ENCODE data around the gene CRISP1. TPM values are rescaled to one million over a fixed set of nuclear protein-coding genes. Genes with fewer than 3 reads are reported as not detected.

Gene CRISP1
- total and polyA plus RNA-seq, 9 of the 15 experiments (the other 6 are each of a cell fraction or from before 2014, with no cell fraction given), result not detected

DNA sequence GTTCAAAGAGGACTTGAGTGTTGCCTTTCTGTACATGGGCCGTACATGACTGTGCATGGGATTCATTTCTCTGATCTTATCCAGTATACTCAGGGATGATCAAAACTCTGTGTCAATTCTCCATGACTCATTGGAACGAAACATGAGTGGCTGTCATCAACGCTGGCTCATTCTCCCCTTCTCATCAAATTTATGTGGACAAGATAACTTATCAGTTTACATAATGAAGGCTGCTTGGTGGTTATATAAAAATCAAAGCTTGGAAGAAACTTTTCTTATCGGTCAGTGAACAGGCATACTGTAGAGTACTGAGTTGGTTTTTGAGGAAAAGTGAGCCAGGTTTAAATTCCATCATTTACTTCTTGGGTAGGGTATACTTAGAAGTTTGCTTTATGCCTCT, 24.9 kb downstream of the CRISP1 start (continued):
- TF ChIP-seq, protein P1, sequence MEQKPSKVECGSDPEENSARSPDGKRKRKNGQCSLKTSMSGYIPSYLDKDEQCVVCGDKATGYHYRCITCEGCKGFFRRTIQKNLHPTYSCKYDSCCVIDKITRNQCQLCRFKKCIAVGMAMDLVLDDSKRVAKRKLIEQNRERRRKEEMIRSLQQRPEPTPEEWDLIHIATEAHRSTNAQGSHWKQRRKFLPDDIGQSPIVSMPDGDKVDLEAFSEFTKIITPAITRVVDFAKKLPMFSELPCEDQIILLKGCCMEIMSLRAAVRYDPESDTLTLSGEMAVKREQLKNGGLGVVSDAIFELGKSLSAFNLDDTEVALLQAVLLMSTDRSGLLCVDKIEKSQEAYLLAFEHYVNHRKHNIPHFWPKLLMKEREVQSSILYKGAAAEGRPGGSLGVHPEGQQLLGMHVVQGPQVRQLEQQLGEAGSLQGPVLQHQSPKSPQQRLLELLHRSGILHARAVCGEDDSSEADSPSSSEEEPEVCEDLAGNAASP (IDR thresholded peaks at IDR 0.05), result no peak
- TF ChIP-seq DDX20 (tag; IDR thresholded peaks at IDR 0.05; ENCODE audit: low read depth) (no peak), NFE2L1 (tag; IDR thresholded peaks at IDR 0.05; ENCODE audit: borderline replicate concordance, low read depth) (no peak), TBP (optimal IDR thresholded peaks at IDR 0.05; ENCODE audit: low read depth, low read length) (no peak), C11orf30 (IDR thresholded peaks at IDR 0.05; ENCODE audit: low read depth) (peak; percentile 19; the same call in 1 of the 2 replicates), ZNF586 (CRISPR knock-in tag; conservative IDR thresholded peaks at IDR 0.05) (no peak), ZC3H8 (IDR thresholded peaks at IDR 0.05) (no peak), TRIM24 (IDR thresholded peaks at IDR 0.05) (peak; percentile 31 to 67; a peak in 1 of 4 replicates), ZNF197 (CRISPR knock-in tag; IDR thresholded peaks at IDR 0.05; ENCODE audit: low read depth) (no peak), JUND (IDR thresholded peaks at IDR 0.05; ENCODE audit: borderline replicate concordance, low read depth, low read length) (peak; percentile 81), JUND (tag; IDR thresholded peaks at IDR 0.05; ENCODE audit: borderline replicate concordance, low read depth, low read length) (peak; percentile 54; the same call in 1 of the 3 replicates), CTBP1 (IDR thresholded peaks at IDR 0.05; ENCODE audit: borderline replicate concordance) (peak; percentile 51; the same call in 1 of the 2 replicates), SMARCA5 (IDR thresholded peaks at IDR 0.05) (no peak), POLR3G (IDR thresholded peaks at IDR 0.05; ENCODE audit: extremely low read depth, insufficient read length, insufficient replicate concordance) (no peak), SMARCE1 (IDR thresholded peaks at IDR 0.05) (peak; percentile 69), NR4A1 (CRISPR knock-in tag; IDR thresholded peaks at IDR 0.05) (no peak), NR4A1 (tag; IDR thresholded peaks at IDR 0.05) (no peak), ZNF830 (CRISPR knock-in tag; IDR thresholded peaks at IDR 0.05) (no peak), RAD21 (CRISPR knock-in tag; conservative IDR thresholded peaks at IDR 0.05 in 1 of 2, IDR thresholded peaks at IDR 0.05 in 1 of 2) (no peak), NFE2 (IDR thresholded peaks at IDR 0.05; ENCODE audit: low read depth) (peak; percentile 69), CREBBP (IDR thresholded peaks at IDR 0.05; ENCODE audit: low read depth, low read length) (no peak), WHSC1 (IDR thresholded peaks at IDR 0.05; ENCODE audit: low read length) (no peak), TAF15 (IDR thresholded peaks at IDR 0.05; ENCODE audit: low read depth, low read length) (no peak), ZC3H4 (CRISPR knock-in tag; IDR thresholded peaks at IDR 0.05; ENCODE audit: borderline replicate concordance) (no peak), HDAC3 (IDR thresholded peaks at IDR 0.05; ENCODE audit: borderline replicate concordance, partially characterized antibody) (no peak), BMI1 (IDR thresholded peaks at IDR 0.05; ENCODE audit: low read length) (no peak), ZKSCAN1 (IDR thresholded peaks at IDR 0.05; ENCODE audit: low read depth, low read length) (no peak), ZNF263 (CRISPR knock-in tag; IDR thresholded peaks at IDR 0.05; ENCODE audit: borderline replicate concordance) (no peak)
- TF ChIP-seq, protein P2, sequence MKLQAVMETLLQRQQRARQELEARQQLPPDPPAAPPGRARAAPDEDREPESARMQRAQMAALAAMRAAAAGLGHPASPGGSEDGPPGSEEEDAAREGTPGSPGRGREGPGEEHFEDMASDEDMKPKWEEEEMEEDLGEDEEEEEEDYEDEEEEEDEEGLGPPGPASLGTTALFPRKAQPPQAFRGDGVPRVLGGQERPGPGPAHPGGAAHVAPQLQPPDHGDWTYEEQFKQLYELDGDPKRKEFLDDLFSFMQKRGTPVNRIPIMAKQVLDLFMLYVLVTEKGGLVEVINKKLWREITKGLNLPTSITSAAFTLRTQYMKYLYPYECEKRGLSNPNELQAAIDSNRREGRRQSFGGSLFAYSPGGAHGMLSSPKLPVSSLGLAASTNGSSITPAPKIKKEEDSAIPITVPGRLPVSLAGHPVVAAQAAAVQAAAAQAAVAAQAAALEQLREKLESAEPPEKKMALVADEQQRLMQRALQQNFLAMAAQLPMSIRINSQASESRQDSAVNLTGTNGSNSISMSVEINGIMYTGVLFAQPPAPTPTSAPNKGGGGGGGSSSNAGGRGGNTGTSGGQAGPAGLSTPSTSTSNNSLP (IDR thresholded peaks at IDR 0.05; ENCODE audit: borderline replicate concordance, low read depth, low read length), result peak; percentile 90
- TF ChIP-seq, protein P3, sequence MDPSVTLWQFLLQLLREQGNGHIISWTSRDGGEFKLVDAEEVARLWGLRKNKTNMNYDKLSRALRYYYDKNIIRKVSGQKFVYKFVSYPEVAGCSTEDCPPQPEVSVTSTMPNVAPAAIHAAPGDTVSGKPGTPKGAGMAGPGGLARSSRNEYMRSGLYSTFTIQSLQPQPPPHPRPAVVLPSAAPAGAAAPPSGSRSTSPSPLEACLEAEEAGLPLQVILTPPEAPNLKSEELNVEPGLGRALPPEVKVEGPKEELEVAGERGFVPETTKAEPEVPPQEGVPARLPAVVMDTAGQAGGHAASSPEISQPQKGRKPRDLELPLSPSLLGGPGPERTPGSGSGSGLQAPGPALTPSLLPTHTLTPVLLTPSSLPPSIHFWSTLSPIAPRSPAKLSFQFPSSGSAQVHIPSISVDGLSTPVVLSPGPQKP (CRISPR knock-in tag; IDR thresholded peaks at IDR 0.05), result no peak

All from K562 (cell line).